K562 (cell line): ENCODE results near the gene AHNAK. TPM values are rescaled to one million over a fixed set of nuclear protein-coding genes. Genes with fewer than 3 reads are reported as not detected.

Source experiments
- CXXC5 ChIP-seq: fragments of 250-450 bp; sonication (Bioruptor Pico); IDR thresholded peaks from 2 replicates; pipeline ENCODE4 v1.8.0; 2022; ENCODE audit warnings: inconsistent platforms, mild to moderate bottlenecking, moderate library complexity
- DEAF1 ChIP-seq: fragments of 450-650 bp; formaldehyde crosslinking; IDR thresholded peaks from 2 replicates; pipeline ENCODE4 v1.4.0; 2020; ENCODE audit warnings: mild to moderate bottlenecking, moderate library complexity
- ETV5 ChIP-seq: sonication (generic); formaldehyde crosslinking; IDR thresholded peaks from 2 replicates; pipeline ENCODE4 v1.4.0; 2020; ENCODE audit warnings: low read depth, mild to moderate bottlenecking, missing genetic modification reagents
- FOXO4 ChIP-seq: fragments of 450-650 bp; formaldehyde crosslinking; IDR thresholded peaks from 2 replicates; pipeline ENCODE4 v1.4.0; 2020; ENCODE audit warnings: mild to moderate bottlenecking, moderate library complexity
- HDGF ChIP-seq: fragments of 450-650 bp; IDR thresholded peaks from 2 replicates; pipeline ENCODE4 v1.6.1; 2016
- MAZ ChIP-seq, 2 experiments: fragments of 450-650 bp in 1 of 2; sonication (generic) in 1 of 2; formaldehyde crosslinking; IDR thresholded peaks in 1 of 2; conservative IDR thresholded peaks in 1 of 2; 2 replicates each; pipeline versions ENCODE4 v1.4.0 to v1.5.0; 2020; ENCODE audit warnings: mild to moderate bottlenecking in 1 of 2, missing genetic modification reagents in 1 of 2
- MED1 ChIP-seq: sonication (generic); formaldehyde crosslinking; IDR thresholded peaks from 2 replicates; pipeline ENCODE4 v1.8.1; 2023; ENCODE audit warnings: missing genetic modification reagents, borderline replicate concordance
- NFRKB ChIP-seq: fragments of 450-650 bp; IDR thresholded peaks from 2 replicates; pipeline ENCODE4 v1.6.1; 2016; ENCODE audit warnings: low read depth
- SUPT5H ChIP-seq: fragments of 450-650 bp; IDR thresholded peaks from 2 replicates; pipeline ENCODE4 v1.6.1; 2016
- TARDBP ChIP-seq: fragments of 450-650 bp; IDR thresholded peaks from 2 replicates; pipeline ENCODE4 v1.6.1; 2016
- ZNF121 ChIP-seq: sonication (generic); formaldehyde crosslinking; conservative IDR thresholded peaks from 2 replicates; pipeline ENCODE4 v1.8.0; 2022; ENCODE audit warnings: missing genetic modification reagents
- ZNF134 ChIP-seq: fragments of 250-450 bp; sonication (Bioruptor Pico); conservative IDR thresholded peaks from 2 replicates; pipeline ENCODE4 v1.4.0; 2020
- ZNF143 ChIP-seq: sonication (generic); formaldehyde crosslinking; IDR thresholded peaks from 2 replicates; pipeline ENCODE4 v1.9.0; 2022; ENCODE audit warnings: mild to moderate bottlenecking, missing genetic modification reagents
- ZNF224 ChIP-seq: sonication (generic); formaldehyde crosslinking; IDR thresholded peaks from 2 replicates; pipeline ENCODE4 v1.8.0; 2022; ENCODE audit warnings: mild to moderate bottlenecking, missing genetic modification reagents
- ZNF717 ChIP-seq: fragments of 250-450 bp; sonication (Bioruptor Pico); IDR thresholded peaks from 2 replicates; pipeline ENCODE4 v1.5.0; 2021
- polyA plus RNA-seq, 8 experiments: library from polyadenylated mRNA; depleted of rRNA in 4 of 8; stranded (reverse) in 5 of 8; unstranded in 3 of 8; fragments of >200 nt; fragmentation: Nextera tagmentation in 2 of 8; fragmentation: Illumina TruSeq in 1 of 8; extraction: Ambion mirVana in 2 of 8; extraction: Trizol in 1 of 8; gene quantifications; 2 replicates each; pipeline versions ENCODE4 v1.2.1 to v1.2.3, GENCODE V29; 2011 to 2014; ENCODE audit warnings: inconsistent platforms in 1 of 8, missing spikeins in 1 of 8
- total RNA-seq, 7 experiments: library from RNA; depleted of rRNA in 6 of 7; stranded (reverse); fragments of >200 nt in 6 of 7; fragmentation: Illumina TruSeq in 2 of 7; extraction: Trizol in 2 of 7; gene quantifications; 2 replicates each; pipeline versions ENCODE4 v1.2.1 to v1.2.3, GENCODE V29; 2011 to 2021; ENCODE audit warnings: low replicate concordance in 1 of 7
- TF ChIP-seq, protein P1 (sequence below): fragments of 250-450 bp; sonication (Bioruptor Pico); IDR thresholded peaks from 2 replicates; pipeline ENCODE4 v1.9.0; 2021; ENCODE audit warnings: mild to moderate bottlenecking
- TF ChIP-seq, protein P2 (sequence below), 2 experiments: fragments of 450-650 bp; formaldehyde crosslinking in 1 of 2; IDR thresholded peaks; 2 replicates each; pipeline versions ENCODE4 v1.4.0 to v1.6.1; 2014 to 2020; ENCODE audit warnings: mild to moderate bottlenecking in 2 of 2, borderline replicate concordance in 1 of 2, low read depth in 1 of 2

AHNAK gene
- total and polyA plus RNA-seq, 9 of the 15 experiments (the other 6 are each of a cell fraction or from before 2014, with no cell fraction given), result 1.5 to 89.7 (median 45.0) TPM

DNA sequence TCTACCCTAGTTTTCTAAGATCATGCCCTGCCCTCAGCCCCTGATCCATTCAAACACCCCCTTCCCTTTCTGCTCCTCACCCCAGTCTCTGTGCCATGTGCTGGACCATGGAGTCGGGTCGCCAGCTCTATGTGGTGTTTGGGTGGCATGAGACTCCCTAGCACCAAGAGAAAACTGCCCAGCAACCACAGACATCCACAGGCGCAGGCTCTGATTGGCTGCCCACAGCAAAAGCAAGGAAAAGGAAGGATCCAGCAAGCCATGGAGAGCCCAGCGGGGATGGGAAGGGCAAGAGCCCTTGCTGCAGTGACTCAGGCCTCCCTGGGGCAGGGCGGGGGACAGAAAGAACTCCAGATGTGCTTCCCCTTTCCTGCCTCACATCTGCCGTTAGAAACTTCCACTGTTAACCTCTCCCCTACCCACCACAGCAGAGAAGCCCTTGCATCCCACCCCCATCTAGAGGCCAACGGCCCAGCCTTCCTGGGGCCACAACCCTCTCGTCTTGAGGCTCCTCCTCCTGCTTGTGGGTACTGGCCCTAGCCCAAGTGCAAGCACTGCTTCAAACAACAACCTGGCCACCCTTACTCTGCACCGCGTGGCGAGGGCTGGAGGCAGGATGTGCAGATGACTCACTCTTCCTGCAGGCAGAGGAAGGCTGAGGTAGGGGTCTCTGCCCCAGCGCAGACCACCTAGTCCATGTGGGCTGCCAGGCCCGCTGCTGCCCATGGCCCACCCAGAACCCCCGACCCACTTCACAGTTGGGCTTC is 9.7 kb upstream of the AHNAK start (continued):
- TF ChIP-seq MED1 (no peak), SUPT5H (no peak), ETV5 (CRISPR knock-in tag) (no peak), ZNF717 (CRISPR knock-in tag) (no peak), HDGF (0 out of 2 replicates have a peak, but pooled peaks have one; percentile 66), TARDBP (no peak), NFRKB (no peak), ZNF143 (CRISPR knock-in tag) (0 out of 2 replicates have a peak, but pooled peaks have one; percentile 19), ZNF224 (CRISPR knock-in tag) (no peak), CXXC5 (CRISPR knock-in tag) (no peak), DEAF1 (CRISPR knock-in tag) (no peak; the same call in 1 of the 2 replicates), MAZ (CRISPR knock-in tag; conservative IDR thresholded peaks at IDR 0.05 in 1 of 2, IDR thresholded peaks at IDR 0.05 in 1 of 2) (peak; percentile 47 to 50; a peak in 1 of 4 replicates), ZNF134 (CRISPR knock-in tag) (0 out of 2 replicates have a peak, but pooled peaks have one; percentile 31), FOXO4 (CRISPR knock-in tag) (no peak), ZNF121 (CRISPR knock-in tag) (no peak)
- TF ChIP-seq, protein P1, sequence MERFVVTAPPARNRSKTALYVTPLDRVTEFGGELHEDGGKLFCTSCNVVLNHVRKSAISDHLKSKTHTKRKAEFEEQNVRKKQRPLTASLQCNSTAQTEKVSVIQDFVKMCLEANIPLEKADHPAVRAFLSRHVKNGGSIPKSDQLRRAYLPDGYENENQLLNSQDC (CRISPR knock-in tag), result no peak
- TF ChIP-seq, protein P2, sequence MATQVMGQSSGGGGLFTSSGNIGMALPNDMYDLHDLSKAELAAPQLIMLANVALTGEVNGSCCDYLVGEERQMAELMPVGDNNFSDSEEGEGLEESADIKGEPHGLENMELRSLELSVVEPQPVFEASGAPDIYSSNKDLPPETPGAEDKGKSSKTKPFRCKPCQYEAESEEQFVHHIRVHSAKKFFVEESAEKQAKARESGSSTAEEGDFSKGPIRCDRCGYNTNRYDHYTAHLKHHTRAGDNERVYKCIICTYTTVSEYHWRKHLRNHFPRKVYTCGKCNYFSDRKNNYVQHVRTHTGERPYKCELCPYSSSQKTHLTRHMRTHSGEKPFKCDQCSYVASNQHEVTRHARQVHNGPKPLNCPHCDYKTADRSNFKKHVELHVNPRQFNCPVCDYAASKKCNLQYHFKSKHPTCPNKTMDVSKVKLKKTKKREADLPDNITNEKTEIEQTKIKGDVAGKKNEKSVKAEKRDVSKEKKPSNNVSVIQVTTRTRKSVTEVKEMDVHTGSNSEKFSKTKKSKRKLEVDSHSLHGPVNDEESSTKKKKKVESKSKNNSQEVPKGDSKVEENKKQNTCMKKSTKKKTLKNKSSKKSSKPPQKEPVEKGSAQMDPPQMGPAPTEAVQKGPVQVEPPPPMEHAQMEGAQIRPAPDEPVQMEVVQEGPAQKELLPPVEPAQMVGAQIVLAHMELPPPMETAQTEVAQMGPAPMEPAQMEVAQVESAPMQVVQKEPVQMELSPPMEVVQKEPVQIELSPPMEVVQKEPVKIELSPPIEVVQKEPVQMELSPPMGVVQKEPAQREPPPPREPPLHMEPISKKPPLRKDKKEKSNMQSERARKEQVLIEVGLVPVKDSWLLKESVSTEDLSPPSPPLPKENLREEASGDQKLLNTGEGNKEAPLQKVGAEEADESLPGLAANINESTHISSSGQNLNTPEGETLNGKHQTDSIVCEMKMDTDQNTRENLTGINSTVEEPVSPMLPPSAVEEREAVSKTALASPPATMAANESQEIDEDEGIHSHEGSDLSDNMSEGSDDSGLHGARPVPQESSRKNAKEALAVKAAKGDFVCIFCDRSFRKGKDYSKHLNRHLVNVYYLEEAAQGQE (IDR thresholded peaks at IDR 0.05; ENCODE audit: borderline replicate concordance), result no peak
- TF ChIP-seq, protein P2 (CRISPR knock-in tag; IDR thresholded peaks at IDR 0.05; ENCODE audit: low read depth), result peak; percentile 55; the same call in 1 of the 2 replicates
